HG03565 (cell line): Measurements from ENCODE around the gene AKR1A1.

Source experiments
- ATAC-seq: cut with Tn5 transposase; IDR thresholded peaks from one replicate; pipeline ENCODE4 v1.9.1; 2021; ENCODE audit warnings: mild to moderate bottlenecking, moderate library complexity; ENCODE audit not compliant: unreplicated experiment

Gene AKR1A1

GRCh38 chr1:45612941-45613579, 62.4 kb downstream of the AKR1A1 start:
- ATAC-seq, result no peak

GRCh38 chr1:45615885-45616284, 65.3 kb downstream of the AKR1A1 start:
- no peak for ATAC-seq

DNA sequence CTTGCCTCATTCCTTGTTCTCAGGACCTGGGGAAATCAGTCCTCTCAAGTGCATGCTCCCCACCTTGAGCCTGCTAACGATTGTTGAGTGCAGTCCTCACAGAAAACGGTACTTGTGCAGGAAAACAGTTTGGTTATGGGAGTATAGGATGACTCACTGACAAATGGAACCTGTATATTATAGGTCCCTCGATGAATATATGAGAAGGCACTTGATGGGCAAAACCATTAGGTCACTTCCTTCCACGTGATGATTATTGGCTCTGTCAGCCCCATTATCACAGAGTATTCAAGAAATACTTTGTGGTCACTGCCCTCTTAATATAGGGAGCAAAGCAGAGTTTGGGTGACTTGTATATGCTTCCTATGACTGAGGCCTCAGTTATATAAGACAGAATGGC, 67.0 kb downstream of the AKR1A1 start:
- no peak for ATAC-seq

- ATAC-seq, result no peak
These were observed 68.7 kb downstream of the AKR1A1 start for GRCh38 chr1:45619149-45619921.
